H1 (cell line): ENCODE measurements around the gene C5orf46.

Source experiments
- BACH1 ChIP-seq: IDR thresholded peaks from 2 replicates; pipeline ENCODE4 v1.6.1; 2012; ENCODE audit warnings: low read length, improper control_type of control experiment
- BCL11A ChIP-seq, 2 experiments: IDR thresholded peaks; one replicate each; pipeline ENCODE4 v1.6.1; 2011; ENCODE audit warnings: low read depth in 2 of 2, low read length in 2 of 2, mild to moderate bottlenecking in 2 of 2
- EP300 ChIP-seq, 2 experiments: IDR thresholded peaks; 1 replicate in 1 of 2; 2 replicates in 1 of 2; pipeline ENCODE4 v1.6.1; 2011 to 2012; ENCODE audit warnings: low read depth in 2 of 2, low read length in 2 of 2, mild to moderate bottlenecking in 2 of 2, borderline replicate concordance in 1 of 2, inconsistent platforms in 1 of 2, moderate library complexity in 1 of 2
- EZH2 ChIP-seq: fragments of 200-600 bp; sonication (generic); IDR thresholded peaks from 2 replicates; pipeline ENCODE4 v1.7.1; 2012; ENCODE audit warnings: low read depth, mild to moderate bottlenecking, moderate library complexity, low read length, inconsistent platforms; ENCODE audit not compliant: severe bottlenecking
- MAFK ChIP-seq: IDR thresholded peaks from 2 replicates; pipeline ENCODE4 v1.6.1; 2012; ENCODE audit warnings: low read depth, mild to moderate bottlenecking, improper control_type of control experiment, low read length
- POLR2A ChIP-seq, 2 experiments: IDR thresholded peaks; 1 replicate in 1 of 2; 2 replicates in 1 of 2; pipeline ENCODE4 v1.6.1; 2011; ENCODE audit warnings: low read depth in 2 of 2, low read length in 2 of 2, mild to moderate bottlenecking in 2 of 2; ENCODE audit errors: control extremely low read depth in 1 of 2
- RBBP5 ChIP-seq: IDR thresholded peaks from 2 replicates; pipeline ENCODE4 v1.7.1; 2012; ENCODE audit warnings: low read depth, mild to moderate bottlenecking, inconsistent platforms, low read length, moderate library complexity, borderline replicate concordance
- RNF2 ChIP-seq: fragments of 200-900, 300-1000 bp; sonication (generic); IDR thresholded peaks from 2 replicates; pipeline ENCODE4 v1.7.1; 2016; ENCODE audit warnings: borderline replicate concordance, low read depth, mild to moderate bottlenecking, antibody characterized with exemption, low read length; ENCODE audit not compliant: poor library complexity, severe bottlenecking; ENCODE audit errors: missing control alignments
- SP1 ChIP-seq: IDR thresholded peaks from 2 replicates; pipeline ENCODE4 v1.6.1; 2011; ENCODE audit warnings: low read depth, low read length
- TCF12 ChIP-seq: IDR thresholded peaks from 2 replicates; pipeline ENCODE4 v1.6.1; 2011; ENCODE audit warnings: low read depth, mild to moderate bottlenecking, low read length
- TF ChIP-seq, protein P1 (sequence below), 3 experiments: IDR thresholded peaks; 1 replicate in 2 of 3; 2 replicates in 1 of 3; pipeline versions ENCODE4 v1.5.1 to v1.6.1; 2011; ENCODE audit warnings: low read length in 3 of 3, mild to moderate bottlenecking in 3 of 3, inconsistent platforms in 2 of 3, low read depth in 1 of 3, moderate library complexity in 1 of 3; ENCODE audit not compliant: insufficient read depth in 1 of 3; ENCODE audit errors: control extremely low read depth in 1 of 3

DNA sequence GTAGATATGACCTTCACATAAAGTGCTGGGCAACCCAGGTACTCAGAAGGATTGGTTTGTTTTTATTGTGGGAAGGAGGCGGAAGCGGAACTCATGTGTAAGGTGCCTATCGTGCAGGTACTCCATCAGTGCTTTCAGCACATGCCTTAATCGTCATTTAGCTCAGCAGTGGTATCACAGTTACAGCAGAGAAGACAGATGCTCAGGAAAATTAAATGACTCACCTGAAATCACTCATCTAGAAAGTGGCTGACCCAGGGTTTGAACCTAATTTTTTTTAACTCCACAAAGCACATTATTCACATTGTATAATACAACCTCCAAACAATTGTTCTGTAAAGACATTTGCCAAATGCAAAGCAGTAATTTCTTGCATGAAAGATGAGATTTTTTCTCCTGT lies 2.2 kb downstream of the C5orf46 start:
- TF ChIP-seq EZH2 (no peak), EP300 (IDR thresholded peaks at IDR 0.05; ENCODE audit: borderline replicate concordance in 1 of 2, low read depth in 2 of 2, low read length in 2 of 2) (no peak), SP1 (no peak), MAFK (no peak), POLR2A (IDR thresholded peaks at IDR 0.05; ENCODE audit: control extremely low read depth in 1 of 2, low read depth in 2 of 2, low read length in 2 of 2) (no peak), BACH1 (no peak), TCF12 (no peak), BCL11A (IDR thresholded peaks at IDR 0.05; ENCODE audit: low read depth in 2 of 2, low read length in 2 of 2) (no peak), RNF2 (no peak), RBBP5 (no peak)
- TF ChIP-seq, protein P1, sequence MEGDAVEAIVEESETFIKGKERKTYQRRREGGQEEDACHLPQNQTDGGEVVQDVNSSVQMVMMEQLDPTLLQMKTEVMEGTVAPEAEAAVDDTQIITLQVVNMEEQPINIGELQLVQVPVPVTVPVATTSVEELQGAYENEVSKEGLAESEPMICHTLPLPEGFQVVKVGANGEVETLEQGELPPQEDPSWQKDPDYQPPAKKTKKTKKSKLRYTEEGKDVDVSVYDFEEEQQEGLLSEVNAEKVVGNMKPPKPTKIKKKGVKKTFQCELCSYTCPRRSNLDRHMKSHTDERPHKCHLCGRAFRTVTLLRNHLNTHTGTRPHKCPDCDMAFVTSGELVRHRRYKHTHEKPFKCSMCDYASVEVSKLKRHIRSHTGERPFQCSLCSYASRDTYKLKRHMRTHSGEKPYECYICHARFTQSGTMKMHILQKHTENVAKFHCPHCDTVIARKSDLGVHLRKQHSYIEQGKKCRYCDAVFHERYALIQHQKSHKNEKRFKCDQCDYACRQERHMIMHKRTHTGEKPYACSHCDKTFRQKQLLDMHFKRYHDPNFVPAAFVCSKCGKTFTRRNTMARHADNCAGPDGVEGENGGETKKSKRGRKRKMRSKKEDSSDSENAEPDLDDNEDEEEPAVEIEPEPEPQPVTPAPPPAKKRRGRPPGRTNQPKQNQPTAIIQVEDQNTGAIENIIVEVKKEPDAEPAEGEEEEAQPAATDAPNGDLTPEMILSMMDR (IDR thresholded peaks at IDR 0.05; ENCODE audit: control extremely low read depth in 1 of 3, insufficient read depth in 1 of 3, low read depth in 1 of 3, low read length in 3 of 3), result no peak
